IPS DF 4.7 (cell line): ENCODE measurements around the gene TSPAN33.

ENCODE experiments used
- DNase-seq: peaks from one replicate; pipeline ENCODE4 v3.0.0-alpha.2; 2013; ENCODE audit warnings: low spot score; ENCODE audit errors: extremely low read depth

The TSPAN33 gene

GRCh38 chr7:129134356-129134987, 10.0 kb upstream of the TSPAN33 start:
- no peak for DNase-seq

GRCh38 chr7:129136887-129137642, 7.4 kb upstream of the TSPAN33 start:
- DNase-seq = no peak

GRCh38 chr7:129143724-129144094, 798 bp upstream of the TSPAN33 start:
- no peak for DNase-seq

GRCh38 chr7:129144834-129145668, 544 bp downstream of the TSPAN33 start:
- DNase-seq = no peak

GRCh38 chr7:129146237-129146979, 1.9 kb downstream of the TSPAN33 start:
- no peak for DNase-seq

GRCh38 chr7:129147731-129148130, 3.2 kb downstream of the TSPAN33 start:
- no peak for DNase-seq

GRCh38 chr7:129149511-129149910, 5.0 kb downstream of the TSPAN33 start:
- DNase-seq = no peak

- DNase-seq = no peak
Observed at GRCh38 chr7:129150199-129150996, 5.9 kb downstream of the TSPAN33 start.

GRCh38 chr7:129157651-129158050, 13.1 kb downstream of the TSPAN33 start:
- no peak for DNase-seq

- DNase-seq = no peak
Observed at GRCh38 chr7:129159539-129159938, 15.0 kb downstream of the TSPAN33 start.

- DNase-seq = no peak
Observed at GRCh38 chr7:129160161-129160905, 15.8 kb downstream of the TSPAN33 start.

- DNase-seq = no peak
Observed at GRCh38 chr7:129161524-129162225, 17.2 kb downstream of the TSPAN33 start.

GRCh38 chr7:129162732-129163131, 18.2 kb downstream of the TSPAN33 start:
- DNase-seq = no peak

- DNase-seq = no peak
Observed at GRCh38 chr7:129163875-129164544, 19.5 kb downstream of the TSPAN33 start.

- no peak for DNase-seq
Observed at GRCh38 chr7:129166745-129167144, 22.2 kb downstream of the TSPAN33 start.

- no peak for DNase-seq
Observed at GRCh38 chr7:129167817-129168216, 23.3 kb downstream of the TSPAN33 start.

GRCh38 chr7:129168231-129169021, 23.9 kb downstream of the TSPAN33 start:
- DNase-seq = no peak

- no peak for DNase-seq
Observed at GRCh38 chr7:129169171-129169671, 24.7 kb downstream of the TSPAN33 start.
